Adrenal gland (tissue), 12 donors: ENCODE results near the gene PTPRU. TPM values are rescaled to one million over a fixed set of nuclear protein-coding genes. Genes with fewer than 3 reads are reported as not detected.
"Not testable (repeated sequence)": the region's sequence is repeated elsewhere in the genome, so short reads cannot be mapped to it uniquely, and the experiment has no call there.

Experiments
- DNase-seq, 7 donors: peaks; one replicate each; pipeline ENCODE4 v3.0.0-alpha.2; 2019 to 2020
- H3K27ac ChIP-seq, 5 donors: fragments of 200-600 bp; sonication (generic) in 4 of 5; 1 replicate in 3 of 5; 2 replicates in 2 of 5; pipeline versions ENCODE4 v1.5.1 to v1.8.0; 2016 to 2020; ENCODE audit warnings: mild to moderate bottlenecking in 1 of 5
- H3K27me3 ChIP-seq: fragments of 200-600 bp; 2 replicates; pipeline ENCODE4 v1.8.0; 2021
- H3K36me3 ChIP-seq, 2 donors: fragments of 200-600 bp; replicated peaks in 1 of 2; 1 replicate in 1 of 2; 2 replicates in 1 of 2; pipeline versions ENCODE4 v1.5.1 to v1.8.0; 2018 to 2022
- H3K4me1 ChIP-seq, 2 donors: fragments of 200-600 bp; replicated peaks in 1 of 2; 1 replicate in 1 of 2; 2 replicates in 1 of 2; pipeline versions ENCODE4 v1.5.1 to v1.8.0; 2018 to 2021
- H3K4me3 ChIP-seq, 4 donors: fragments of 200-600 bp; sonication (generic) in 3 of 4; one replicate each; pipeline ENCODE4 v1.5.1; 2016 to 2018
- H3K9me3 ChIP-seq, 3 donors: fragments of 200-600 bp; sonication (generic) in 1 of 3; replicated peaks in 1 of 3; 1 replicate in 2 of 3; 2 replicates in 1 of 3; pipeline versions ENCODE4 v1.5.1 to v1.8.0; 2016 to 2021
- CTCF ChIP-seq, 6 experiments: fragments of 450-650 bp in 4 of 6; fragments of 200-600 bp in 2 of 6; sonication (generic) in 1 of 6; IDR thresholded peaks; 1 replicate in 5 of 6; 2 replicates in 1 of 6; pipeline versions ENCODE4 v1.5.1 to v1.8.0; 2016 to 2021; ENCODE audit warnings: antibody characterized with exemption in 6 of 6, mild to moderate bottlenecking in 2 of 6, moderate library complexity in 1 of 6
- POLR2A ChIP-seq, 2 donors: fragments of 450-650 bp; IDR thresholded peaks; one replicate each; pipeline ENCODE4 v1.6.1; 2017; ENCODE audit warnings: antibody characterized with exemption in 2 of 2, mild to moderate bottlenecking in 2 of 2, moderate library complexity in 1 of 2
- WGBS, 4 donors: extraction: QIAGEN DNeasy Blood & Tissue Kit in 2 of 4; methylation state at CpG; one replicate each; pipeline versions ENCODE4 v1.1.5 to v1.1.7; 2013 to 2017; 5-methylcytosine and 5-hydroxymethylcytosine counted together
- intact Hi-C, 2 donors: fragments of 100-400 bp; cut with DNase I; formaldehyde crosslinking; loops; one replicate each; pipeline versions ENCODE4 v1.14.1 to v1.15.0; 2022 to 2023
- polyA plus RNA-seq, 3 donors: library from polyadenylated mRNA; stranded (reverse); fragments of 200-250 nt in 2 of 3; fragments of 350-450 nt in 1 of 3; fragmentation: Illumina TruSeq in 1 of 3; extraction: RNeasy Lipid Tissue Mini Kit (QIAGEN cat#74804) in 1 of 3; gene quantifications; one replicate each; pipeline ENCODE4 v1.2.3, GENCODE V29; 2013 to 2014
- total RNA-seq, 9 donors: library from RNA; depleted of rRNA in 4 of 9; stranded (reverse); fragments of >200 nt in 4 of 9; fragments of 120-200 nt in 1 of 9; fragmentation: NEBNext Ultra II Directional in 1 of 9; extraction: Animal tissue kit (Norgen Biotek cat#: 25700) in 1 of 9; gene quantifications; one replicate each; pipeline versions ENCODE4 v1.1.0 to v1.2.4, GENCODE V29; 2013 to 2023
- donor health status: healthy with polysubstance abuse.
- donor health status: Bipolar disorder and iron deficiency.
- donor health status: DM: yes; HTN: yes; CAD: no.
- donor health status: DM: no; HTN: no; CAD: no.
- donor health status: DM: no; HTN: no; CAD: no.
- donor health status: DM: yes; HTN: yes; CAD: no.

PTPRU gene
- total and polyA plus RNA-seq, 12 donors = 1.4 to 14.4 (median 6.7) TPM

GRCh38 chr1:29298246-29298645, 61.9 kb downstream of the PTPRU start:
- Histone ChIP-seq H3K36me3 (no peaks in the 10 kb centered on the region), H3K4me1 (no peaks in the 10 kb centered on the region), H3K27ac (no peak overlapping the region), H3K9me3 (no peaks in the 10 kb centered on the region), H3K27me3 (no peaks in the 10 kb centered on the region), H3K4me3 (no peak overlapping the region)
- 67 to 90% (median 81%) methylated on average over 4 of the region's 4 CpGs for WGBS, 4 donors
- no peak for TF ChIP-seq CTCF (IDR thresholded peaks at IDR 0.05)
- no peak for TF ChIP-seq POLR2A (IDR thresholded peaks at IDR 0.05)
- intact Hi-C loops = no loop called here
- no peak for DNase-seq

- TF ChIP-seq POLR2A (IDR thresholded peaks at IDR 0.05) (no peak), CTCF (IDR thresholded peaks at IDR 0.05) (no peak)
- Histone ChIP-seq H3K27me3 (no peaks in the 10 kb centered on the region), H3K9me3 (no peaks in the 10 kb centered on the region), H3K36me3 (no peaks in the 10 kb centered on the region), H3K4me1 (no peaks in the 10 kb centered on the region), H3K4me3 (no peak overlapping the region), H3K27ac (no peak overlapping the region)
- 90 to 96% (median 92%) methylated on average over 4 of the region's 4 CpGs for WGBS, 4 donors
- DNase-seq = no peak
- intact Hi-C loops = no loop called here
Measured at GRCh38 chr1:29299446-29299845, 63.1 kb downstream of the PTPRU start.

GRCh38 chr1:29301732-29302131, 65.4 kb downstream of the PTPRU start:
- H3K27ac ChIP-seq, H3K27me3 ChIP-seq, H3K4me1 ChIP-seq, H3K36me3 ChIP-seq, H3K4me3 ChIP-seq, intact Hi-C loops, H3K9me3 ChIP-seq, DNase-seq: not testable (repeated sequence)
- WGBS, 4 donors = 83 to 90% (median 87%) methylated on average over 6 of the region's 6 CpGs

DNA sequence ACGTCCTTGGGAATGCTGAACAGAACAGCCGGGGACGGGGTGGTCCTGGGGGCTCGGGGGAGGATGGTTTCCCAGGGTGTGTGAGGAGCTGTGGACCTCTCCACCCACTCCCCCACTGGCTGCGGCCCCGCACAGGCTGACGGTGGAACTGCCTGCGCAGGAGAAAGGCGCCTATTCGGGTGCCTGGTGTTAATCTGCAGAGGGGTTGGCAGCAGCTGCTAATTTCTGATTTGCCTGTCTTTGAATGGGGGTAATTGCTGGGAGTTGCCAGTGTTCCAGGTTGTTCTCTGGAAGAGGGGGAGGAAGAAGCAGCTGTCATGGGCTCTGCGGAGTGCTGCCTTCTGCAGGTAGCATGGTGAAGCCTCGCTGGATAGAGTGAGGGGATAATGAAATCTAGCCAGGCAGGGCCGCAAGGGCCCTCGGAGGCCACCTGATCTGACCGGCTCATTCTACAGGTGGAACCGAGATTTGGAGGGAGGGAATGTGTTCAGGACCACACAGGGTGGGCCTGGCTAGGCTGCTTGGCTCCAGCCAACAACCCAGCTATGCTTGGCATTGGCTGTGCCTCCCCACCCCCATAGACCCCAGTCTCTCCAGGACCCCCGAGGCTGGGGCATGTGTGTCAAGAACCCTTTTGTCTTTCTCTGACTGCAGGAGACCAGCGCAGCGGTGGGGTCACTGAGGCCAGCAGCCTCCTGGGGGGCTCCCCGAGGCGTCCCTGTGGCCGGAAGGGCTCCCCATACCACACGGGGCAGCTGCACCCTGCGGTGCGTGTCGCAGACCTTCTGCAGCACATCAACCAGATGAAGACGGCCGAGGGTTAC, 67.1 kb downstream of the PTPRU start:
- no peak for DNase-seq
- H3K4me1 ChIP-seq = no peaks in the 10 kb centered on the region
- no peak overlapping the region for H3K4me3 ChIP-seq
- H3K36me3 ChIP-seq = no peaks in the 10 kb centered on the region
- WGBS, 4 donors = 86 to 91% (median 90%) methylated on average over 13 to 28 of the region's 28 CpGs
- intact Hi-C loops = no loop called here
- H3K9me3 ChIP-seq = no peaks in the 10 kb centered on the region
- H3K27me3 ChIP-seq = no peaks in the 10 kb centered on the region
- TF ChIP-seq CTCF (IDR thresholded peaks at IDR 0.05) (no peak), POLR2A (IDR thresholded peaks at IDR 0.05) (no peak)
- H3K27ac ChIP-seq = no peak overlapping the region
